ENCODE results near the gene CXCR6. TPM values are rescaled to one million over a fixed set of nuclear protein-coding genes. Genes with fewer than 3 reads are reported as not detected.
A peak's percentile ranks its signal among the peaks of the same experiment; 100 is the strongest.

Gene CXCR6
- total and polyA plus RNA-seq, 2 experiments from 2014 or later: 0.10 TPM; not detected in 1

- TF ChIP-seq REST (IDR thresholded peaks at IDR 0.05; ENCODE audit: unreplicated experiment) (no peak), EZH2phosphoT487 (IDR thresholded peaks at IDR 0.05; ENCODE audit: unreplicated experiment) (no peak), POLR2AphosphoS5 (IDR thresholded peaks at IDR 0.05; ENCODE audit: low read depth) (no peak)
Observed at GRCh38 chr3:45967724-45968123, 24.5 kb downstream of the CXCR6 start (continued).

GRCh38 chr3:45968149-45968548 lies 24.9 kb downstream of the CXCR6 start:
- no peaks in the 10 kb centered on the region for H3K79me2 ChIP-seq (replicated peaks; ENCODE audit: insufficient read depth)
- H3F3A ChIP-seq (replicated peaks; ENCODE audit: low read depth): no peaks in the 10 kb centered on the region
- no peaks in the 10 kb centered on the region for H3K9me3 Mint-ChIP-seq
- ATAC-seq (no peak), DNase-seq (ENCODE audit: low spot score) (no peak)
- peaks cover 19% of the 10 kb centered on the region; the same call in 1 of the 2 replicates for H3K36me3 ChIP-seq (ENCODE audit: insufficient read depth)
- H3K9me2 ChIP-seq (ENCODE audit: insufficient read depth): no peaks in the 10 kb centered on the region
- H3K36me3 Mint-ChIP-seq (ENCODE audit: low read depth): peaks cover 48% of the 10 kb centered on the region
- H3K4me1 ChIP-seq (ENCODE audit: insufficient read depth): no peaks in the 10 kb centered on the region
- TF ChIP-seq POLR2AphosphoS5 (IDR thresholded peaks at IDR 0.05; ENCODE audit: low read depth) (no peak), CTCF (conservative IDR thresholded peaks at IDR 0.05; ENCODE audit: low read depth in 2 of 2) (0 out of 4 replicates have a peak, but pooled peaks of 1 of the 2 experiments have one; percentile 9)
- H3K4me3 ChIP-seq: no peak overlapping the region
- no peaks in the 10 kb centered on the region; the same call in 1 of the 2 replicates for H4K20me1 ChIP-seq (replicated peaks; ENCODE audit: insufficient read depth)
- no peak overlapping the region for H3K27ac ChIP-seq (ENCODE audit: low read depth)
- H3K27ac Mint-ChIP-seq: no peak overlapping the region; the same call in 1 of the 2 replicates
- H2AFZ ChIP-seq: no peak overlapping the region
- no peaks in the 10 kb centered on the region for H3K27me3 ChIP-seq (ENCODE audit: insufficient read depth)
- peaks cover 2% of the 10 kb centered on the region for H3K27me3 Mint-ChIP-seq (ENCODE audit: insufficient read depth, low read depth, poor library complexity)
- no peak overlapping the region for H3K4me3 Mint-ChIP-seq
- no peaks in the 10 kb centered on the region; the same call in 2 of the 3 replicates for H3K4me1 Mint-ChIP-seq
- H3K4me2 ChIP-seq: no peak overlapping the region

- Histone ChIP-seq H3K4me3 (no peak overlapping the region), H3K4me1 (ENCODE audit: insufficient read depth) (no peaks in the 10 kb centered on the region), H2AFZ (no peak overlapping the region), H3F3A (replicated peaks; ENCODE audit: low read depth) (no peaks in the 10 kb centered on the region), H3K9me2 (ENCODE audit: insufficient read depth) (no peaks in the 10 kb centered on the region), H3K27ac (ENCODE audit: low read depth) (no peak overlapping the region), H3K36me3 (ENCODE audit: insufficient read depth) (peaks cover 13% of the 10 kb centered on the region; the same call in 1 of the 2 replicates), H3K27me3 (ENCODE audit: insufficient read depth) (no peaks in the 10 kb centered on the region), H3K79me2 (replicated peaks; ENCODE audit: insufficient read depth) (no peaks in the 10 kb centered on the region), H4K20me1 (replicated peaks; ENCODE audit: insufficient read depth) (no peaks in the 10 kb centered on the region; the same call in 1 of the 2 replicates), H3K4me2 (no peak overlapping the region)
- ATAC-seq (no peak), DNase-seq (ENCODE audit: low spot score) (no peak)
- Mint-ChIP-seq H3K27ac (no peak overlapping the region), H3K4me3 (no peak overlapping the region), H3K4me1 (no peaks in the 10 kb centered on the region; the same call in 2 of the 3 replicates), H3K9me3 (no peaks in the 10 kb centered on the region), H3K27me3 (ENCODE audit: insufficient read depth, low read depth, poor library complexity) (peaks cover 2% of the 10 kb centered on the region), H3K36me3 (ENCODE audit: low read depth) (peaks cover 42% of the 10 kb centered on the region)
- TF ChIP-seq NANOG (IDR thresholded peaks at IDR 0.05; ENCODE audit: borderline replicate concordance) (no peak), ZNF462 (CRISPR knock-in tag; IDR thresholded peaks at IDR 0.05) (no peak), JUNB (IDR thresholded peaks at IDR 0.05; ENCODE audit: unreplicated experiment) (no peak), EZH2 (IDR thresholded peaks at IDR 0.05; ENCODE audit: low read depth, unreplicated experiment) (no peak), STAT1 (IDR thresholded peaks at IDR 0.05; ENCODE audit: unreplicated experiment) (no peak)
Observed at GRCh38 chr3:45968706-45969105, 25.4 kb downstream of the CXCR6 start.

Data from GM23338 (cell line).